B cell (primary cell): ENCODE measurements around the gene RNF114. TPM values are rescaled to one million over a fixed set of nuclear protein-coding genes. Genes with fewer than 3 reads are reported as not detected.

Experiments
- ATAC-seq: fragments of 200-7000 bp; cut with Tn5 transposase; one replicate; pipeline ENCODE4 v1.10.0; 2021; ENCODE audit warnings: low read depth, mild to moderate bottlenecking, moderate number of reproducible peaks, moderate library complexity
- CTCF ChIA-PET: fragments of 350-600 bp; sonication (Branson Sonifier 250); formaldehyde crosslinking; loops from one replicate; lab custom pipeline; 2021; ENCODE audit warnings: antibody characterized with exemption, inconsistent platforms; lab: Charles Lee
- POLR2A ChIA-PET: fragments of 350-600 bp; sonication (Branson Sonifier 250); formaldehyde crosslinking; loops from one replicate; lab custom pipeline; 2021; ENCODE audit warnings: antibody characterized with exemption; lab: Charles Lee
- DNase-seq: peaks from one replicate; pipeline ENCODE4 v3.0.0; 2013
- H2AFZ ChIP-seq: 2 replicates; pipeline ENCODE4 v1.6.1; 2012; ENCODE audit warnings: mild to moderate bottlenecking, low read depth, low read length; ENCODE audit not compliant: insufficient read depth, poor library complexity, severe bottlenecking
- H3K27ac ChIP-seq, 2 donors: 1 replicate in 1 of 2; 2 replicates in 1 of 2; pipeline ENCODE4 v1.5.1; 2012 to 2013; ENCODE audit warnings: low read length in 2 of 2, mild to moderate bottlenecking in 2 of 2, moderate library complexity in 1 of 2
- H3K27me3 ChIP-seq, 4 experiments: fragments of 200-600 bp in 1 of 4; sonication (generic) in 1 of 4; replicated peaks in 1 of 4; 1 replicate in 2 of 4; 2 replicates in 2 of 4; pipeline versions ENCODE4 v1.6.1 to v1.7.0; 2013 to 2016; ENCODE audit warnings: low read length in 3 of 4, mild to moderate bottlenecking in 2 of 4, mixed read lengths in 1 of 4, moderate library complexity in 1 of 4; ENCODE audit not compliant: insufficient read depth in 4 of 4, control insufficient read depth in 3 of 4; ENCODE audit errors: control extremely low read depth in 1 of 4
- H3K36me3 ChIP-seq, 2 experiments: replicated peaks in 1 of 2; 1 replicate in 1 of 2; 2 replicates in 1 of 2; pipeline versions ENCODE4 v1.6.1 to v1.7.1; 2013; ENCODE audit warnings: low read length in 1 of 2; ENCODE audit not compliant: insufficient read depth in 2 of 2, control insufficient read depth in 1 of 2; ENCODE audit errors: control extremely low read depth in 1 of 2, extremely low read depth in 1 of 2
- H3K4me1 ChIP-seq, 2 donors: fragments of 200-600 bp in 1 of 2; sonication (generic) in 1 of 2; 1 replicate in 1 of 2; 2 replicates in 1 of 2; pipeline versions ENCODE4 v1.5.1 to v1.6.1; 2013 to 2017; ENCODE audit warnings: low read length in 2 of 2; ENCODE audit not compliant: control insufficient read depth in 2 of 2, insufficient read depth in 2 of 2
- H3K4me2 ChIP-seq: replicated peaks from 2 replicates; pipeline ENCODE3; 2012; ENCODE audit warnings: mild to moderate bottlenecking, low read depth, low read length; ENCODE audit not compliant: poor library complexity, severe bottlenecking
- H3K4me3 ChIP-seq, 5 experiments: fragments of 200-600 bp in 1 of 5; sonication (generic) in 1 of 5; 1 replicate in 3 of 5; 2 replicates in 2 of 5; pipeline versions ENCODE4 v1.5.1 to v1.7.0; 2011 to 2016; ENCODE audit warnings: low read length in 4 of 5, mild to moderate bottlenecking in 4 of 5, low read depth in 2 of 5, control low read depth in 1 of 5, moderate library complexity in 1 of 5; ENCODE audit not compliant: insufficient read depth in 1 of 5; ENCODE audit errors: control extremely low read depth in 1 of 5, extremely low read depth in 1 of 5
- H3K79me2 ChIP-seq: fragments of 200-600 bp; sonication (generic); one replicate; pipeline ENCODE4 v1.6.0; 2016; ENCODE audit warnings: low read length; ENCODE audit not compliant: control insufficient read depth, insufficient read depth
- H3K9ac ChIP-seq: fragments of 200-600 bp; sonication (generic); 2 replicates; pipeline ENCODE4 v1.6.1; 2017; ENCODE audit warnings: mild to moderate bottlenecking, low read length, moderate library complexity
- H3K9me3 ChIP-seq, 3 donors: one replicate each; pipeline versions ENCODE4 v1.6.1 to v1.7.1; 2013; ENCODE audit warnings: low read length in 2 of 3; ENCODE audit not compliant: control insufficient read depth in 2 of 3, insufficient read depth in 1 of 3; ENCODE audit errors: control extremely low read depth in 1 of 3
- H4K20me1 ChIP-seq: 2 replicates; pipeline ENCODE4 v1.6.0; 2012; ENCODE audit warnings: mild to moderate bottlenecking, low read length; ENCODE audit not compliant: insufficient read depth, control insufficient read depth, poor library complexity, severe bottlenecking
- H3K27ac Mint-ChIP-seq: one replicate; pipeline ENCODE4 v1.8.0; 2021; ENCODE audit warnings: mixed read lengths
- H3K27me3 Mint-ChIP-seq: one replicate; pipeline ENCODE4 v1.8.0; 2021; ENCODE audit warnings: mixed read lengths
- H3K4me1 Mint-ChIP-seq: one replicate; pipeline ENCODE4 v1.8.0; 2021; ENCODE audit warnings: mixed read lengths
- H3K4me3 Mint-ChIP-seq: one replicate; pipeline ENCODE4 v1.8.0; 2021; ENCODE audit warnings: mixed read lengths
- H3K9me3 Mint-ChIP-seq: one replicate; pipeline ENCODE4 v1.8.0; 2022; ENCODE audit warnings: mixed read lengths; ENCODE audit not compliant: insufficient read depth
- CTCF ChIP-seq: fragments of 200-600 bp; IDR thresholded peaks from one replicate; pipeline ENCODE4 v1.8.0; 2022; ENCODE audit warnings: antibody characterized with exemption, mild to moderate bottlenecking
- EZH2 ChIP-seq: IDR thresholded peaks from 2 replicates; pipeline ENCODE4 v1.6.1; 2012; ENCODE audit warnings: borderline replicate concordance, low read depth, mild to moderate bottlenecking, moderate library complexity, low read length; ENCODE audit not compliant: insufficient read depth, poor library complexity, severe bottlenecking
- WGBS: methylation state at CpG from one replicate; pipeline ENCODE4 v1.1.5; 2013; ENCODE audit warnings: missing lambda C conversion rate; ENCODE audit not compliant: insufficient coverage; 5-methylcytosine and 5-hydroxymethylcytosine counted together
- intact Hi-C: fragments of 100-400 bp; cut with micrococcal nuclease; formaldehyde crosslinking; loops from one replicate; pipeline ENCODE4 v1.10.0; 2022
- polyA plus RNA-seq: library from polyadenylated mRNA; depleted of rRNA; stranded (reverse); fragments of >200 nt; gene quantifications from 2 replicates; pipeline ENCODE4 v1.2.3, GENCODE V29; 2012
- total RNA-seq, 2 donors: library from RNA; stranded (reverse); fragments of 120-200 nt in 1 of 2; gene quantifications; 1 replicate in 1 of 2; 2 replicates in 1 of 2; pipeline versions ENCODE4 v1.2.3 to v1.2.4, GENCODE V29; 2013 to 2022

Gene RNF114
- total and polyA plus RNA-seq, 2 donors (not counting 1 experiment from before 2014, with no cell fraction given) = 81.7 to 117 TPM

- H3K9ac ChIP-seq = no peak overlapping the region
- no peak overlapping the region for H3K4me2 ChIP-seq
- H4K20me1 ChIP-seq = no peaks in the 10 kb centered on the region
- POLR2A ChIA-PET = interaction anchor here (0.6 kb wide), 1 partner anchor 119 kb away, joined by 5 read pairs; no protein-coding TSS in a partner anchor
- H3K4me3 Mint-ChIP-seq = no peak overlapping the region
- no peak overlapping the region for H3K4me3 ChIP-seq
- H3K9me3 Mint-ChIP-seq = no peaks in the 10 kb centered on the region
- H3K27ac Mint-ChIP-seq = no peak overlapping the region
- 94% methylated on average over 7 of the region's 9 CpGs for WGBS
- intact Hi-C loops = no loop called here
- no peak overlapping the region for H3K27ac ChIP-seq
- ATAC-seq (no peak), DNase-seq (no peak)
- H3K79me2 ChIP-seq = no peaks in the 10 kb centered on the region
- no peaks in the 10 kb centered on the region for H3K27me3 Mint-ChIP-seq
- no peak overlapping the region for H2AFZ ChIP-seq
- TF ChIP-seq CTCF (no peak), EZH2 (no peak)
- peaks cover 0 to 2% of the 10 kb centered on the region in 2 experiments for H3K36me3 ChIP-seq
- H3K27me3 ChIP-seq = no peaks in the 10 kb centered on the region
- CTCF ChIA-PET = interaction anchor here (0.8 to 3.6 kb wide), 3 partner anchors 13 to 105 kb away, joined by 4 to 20 read pairs (median 4); no protein-coding TSS in a partner anchor
- H3K9me3 ChIP-seq = no peaks in the 10 kb centered on the region
- no peaks in the 10 kb centered on the region for H3K4me1 ChIP-seq
- no peaks in the 10 kb centered on the region for H3K4me1 Mint-ChIP-seq
Observed at GRCh38 chr20:49965781-49966305, 29.6 kb downstream of the RNF114 start.

- POLR2A ChIA-PET = no interaction called here
- Histone ChIP-seq H3K9ac (no peak overlapping the region), H3K4me3 (no peak overlapping the region), H3K36me3 (peaks cover 0 to 2% of the 10 kb centered on the region in 2 experiments), H3K79me2 (no peaks in the 10 kb centered on the region), H3K27ac (no peak overlapping the region), H3K4me1 (no peaks in the 10 kb centered on the region), H4K20me1 (no peaks in the 10 kb centered on the region), H3K27me3 (no peaks in the 10 kb centered on the region), H3K4me2 (no peak overlapping the region), H2AFZ (no peak overlapping the region), H3K9me3 (no peaks in the 10 kb centered on the region)
- DNase-seq (no peak), ATAC-seq (no peak)
- TF ChIP-seq EZH2 = no peak
- no peak for TF ChIP-seq CTCF
- Mint-ChIP-seq H3K27me3 (no peaks in the 10 kb centered on the region), H3K9me3 (no peaks in the 10 kb centered on the region), H3K27ac (no peak overlapping the region), H3K4me1 (no peaks in the 10 kb centered on the region), H3K4me3 (no peak overlapping the region)
- CTCF ChIA-PET = interaction anchor here (1.0 to 3.6 kb wide), 3 partner anchors 12 to 105 kb away, joined by 3 to 20 read pairs (median 4); no protein-coding TSS in a partner anchor
- WGBS = 100% methylated on average over 1 of the region's 2 CpGs
- intact Hi-C loops = no loop called here
Observed at GRCh38 chr20:49966861-49967260, 30.7 kb downstream of the RNF114 start.
